ENCODE data around the gene CCDC83. TPM values are rescaled to one million over a fixed set of nuclear protein-coding genes. Genes with fewer than 3 reads are reported as not detected.

The CCDC83 gene
- total RNA-seq, 1 experiment from 2014 or later, result not detected

DNA sequence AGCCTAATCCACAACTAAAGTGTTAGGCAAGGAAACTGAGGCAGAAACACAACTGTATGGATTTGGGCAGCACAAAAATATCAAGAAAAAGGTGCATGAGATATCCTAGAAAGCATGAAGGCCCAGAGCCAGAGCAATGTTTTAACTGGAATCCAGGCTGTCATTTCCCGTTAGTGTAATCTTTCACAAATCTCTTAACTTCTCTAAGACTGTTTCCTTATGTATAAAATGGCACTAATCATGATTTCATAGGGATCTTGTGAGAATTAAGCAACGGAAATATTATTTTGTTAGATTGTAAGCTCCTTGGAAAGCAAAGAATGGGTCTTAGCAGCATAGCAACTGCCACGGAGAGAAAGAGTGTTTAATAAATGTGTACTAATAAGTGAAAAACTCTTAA lies 29.6 kb upstream of the CCDC83 start:
- Mint-ChIP-seq H3K4me3 (ENCODE audit: unreplicated experiment) (no peak overlapping the region), H3K27ac (ENCODE audit: unreplicated experiment) (no peak overlapping the region)

DNA sequence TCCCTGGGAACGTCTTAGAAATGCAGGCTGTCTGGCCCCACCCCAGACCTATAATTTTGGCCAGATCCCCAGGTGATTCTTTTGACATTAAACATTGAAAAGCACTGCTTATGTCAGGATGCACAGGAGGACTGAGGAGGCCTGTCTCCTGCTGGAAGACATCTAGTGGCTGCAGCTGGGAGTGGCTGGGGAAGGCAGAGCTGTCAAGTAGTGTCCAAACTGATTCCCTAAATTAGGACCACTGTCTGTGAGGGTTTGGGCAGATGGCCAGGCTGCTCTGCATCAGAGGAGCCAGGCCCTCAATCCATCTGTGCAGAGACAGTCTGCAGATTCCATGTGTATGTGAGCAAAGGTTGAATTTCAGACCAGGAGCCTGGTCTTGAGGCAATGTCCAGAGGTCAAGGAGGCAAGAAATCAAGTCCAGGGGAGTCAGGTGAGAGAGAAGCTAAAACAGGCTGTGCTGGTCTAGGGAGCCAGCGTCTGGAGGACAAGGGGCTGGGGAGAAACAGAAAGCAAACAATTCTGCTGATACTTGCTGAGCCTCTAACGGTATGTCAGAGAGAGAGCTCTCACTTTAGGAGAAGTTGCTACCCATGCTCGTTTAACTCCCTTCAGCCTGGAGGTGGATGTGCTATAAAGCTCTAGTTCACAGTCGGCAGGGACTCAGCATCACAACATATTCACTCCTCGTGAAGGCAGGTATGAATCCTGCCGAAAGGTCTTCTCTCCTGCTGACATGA lies 28.9 kb upstream of the CCDC83 start:
- no peaks in the 10 kb centered on the region for H3K27me3 ChIP-seq (replicated peaks; ENCODE audit: control insufficient read depth, insufficient read depth, low read length)
- Mint-ChIP-seq H3K4me1 (ENCODE audit: low read depth, unreplicated experiment) (peaks cover 37% of the 10 kb centered on the region), H3K9me3 (ENCODE audit: unreplicated experiment) (no peaks in the 10 kb centered on the region), H3K27me3 (ENCODE audit: insufficient read depth, unreplicated experiment) (no peaks in the 10 kb centered on the region), H3K36me3 (ENCODE audit: insufficient read depth, unreplicated experiment) (no peaks in the 10 kb centered on the region), H3K27ac (ENCODE audit: unreplicated experiment) (peak overlapping the region; percentile 17), H3K4me3 (ENCODE audit: unreplicated experiment) (peak overlapping the region; percentile 14)
- intact Hi-C loops (cut with micrococcal nuclease; ENCODE audit: unreplicated experiment), result loop anchor here (1.0 kb wide), 6 partner anchors 16 to 231 kb away; no protein-coding TSS in a partner anchor
- DNase-seq, result peak; percentile 78 to 80
- H3K4me3 ChIP-seq (ENCODE audit: low read depth, low read length), result no peak overlapping the region
- no peaks in the 10 kb centered on the region for H3K36me3 ChIP-seq (ENCODE audit: control insufficient read depth, insufficient read depth, low read length)
- H3K9me3 ChIP-seq, result no peaks in the 10 kb centered on the region
- TF ChIP-seq, protein P1, sequence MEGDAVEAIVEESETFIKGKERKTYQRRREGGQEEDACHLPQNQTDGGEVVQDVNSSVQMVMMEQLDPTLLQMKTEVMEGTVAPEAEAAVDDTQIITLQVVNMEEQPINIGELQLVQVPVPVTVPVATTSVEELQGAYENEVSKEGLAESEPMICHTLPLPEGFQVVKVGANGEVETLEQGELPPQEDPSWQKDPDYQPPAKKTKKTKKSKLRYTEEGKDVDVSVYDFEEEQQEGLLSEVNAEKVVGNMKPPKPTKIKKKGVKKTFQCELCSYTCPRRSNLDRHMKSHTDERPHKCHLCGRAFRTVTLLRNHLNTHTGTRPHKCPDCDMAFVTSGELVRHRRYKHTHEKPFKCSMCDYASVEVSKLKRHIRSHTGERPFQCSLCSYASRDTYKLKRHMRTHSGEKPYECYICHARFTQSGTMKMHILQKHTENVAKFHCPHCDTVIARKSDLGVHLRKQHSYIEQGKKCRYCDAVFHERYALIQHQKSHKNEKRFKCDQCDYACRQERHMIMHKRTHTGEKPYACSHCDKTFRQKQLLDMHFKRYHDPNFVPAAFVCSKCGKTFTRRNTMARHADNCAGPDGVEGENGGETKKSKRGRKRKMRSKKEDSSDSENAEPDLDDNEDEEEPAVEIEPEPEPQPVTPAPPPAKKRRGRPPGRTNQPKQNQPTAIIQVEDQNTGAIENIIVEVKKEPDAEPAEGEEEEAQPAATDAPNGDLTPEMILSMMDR (IDR thresholded peaks at IDR 0.05; ENCODE audit: insufficient read depth in 1 of 2, low read depth in 1 of 2, low read length in 1 of 2, severe bottlenecking in 1 of 2, unreplicated experiment in 1 of 2), result peak; percentile 75 to 90
- BruUV-seq (replicated peaks), result no TSS peak
- peaks cover 47% of the 10 kb centered on the region for H3K4me1 ChIP-seq
- ChIA-PET POLR2A (interaction anchor here (0.7 to 1.1 kb wide), 2 partner anchors 17 to 28 kb away, joined by 3 read pairs; partner anchors contain the start of gene CCDC83), CTCF (interaction anchor here (0.6 to 3.7 kb wide), 13 partner anchors 9 to 476 kb away, joined by 3 to 46 read pairs (median 4); partner anchors contain the start of genes CCDC83, HIKESHI and SYTL2)

More for the DNA sequence above, 29.6 kb upstream of the CCDC83 start:
- Histone ChIP-seq H3K4me1 (peaks cover 40% of the 10 kb centered on the region), H3K36me3 (ENCODE audit: control insufficient read depth, insufficient read depth, low read length) (no peaks in the 10 kb centered on the region), H3K27me3 (replicated peaks; ENCODE audit: control insufficient read depth, insufficient read depth, low read length) (no peaks in the 10 kb centered on the region), H3K4me3 (ENCODE audit: low read depth, low read length) (no peak overlapping the region), H3K9me3 (no peaks in the 10 kb centered on the region)
- no peaks in the 10 kb centered on the region for H3K9me3 Mint-ChIP-seq (ENCODE audit: unreplicated experiment)
- no peaks in the 10 kb centered on the region for H3K27me3 Mint-ChIP-seq (ENCODE audit: insufficient read depth, unreplicated experiment)
- no TSS peak for BruUV-seq (replicated peaks)
- no peak for DNase-seq
- H3K4me1 Mint-ChIP-seq (ENCODE audit: low read depth, unreplicated experiment), result peaks cover 34% of the 10 kb centered on the region
- no peaks in the 10 kb centered on the region for H3K36me3 Mint-ChIP-seq (ENCODE audit: insufficient read depth, unreplicated experiment)
- intact Hi-C loops (cut with micrococcal nuclease; ENCODE audit: unreplicated experiment), result loop anchor here (1.0 kb wide), 6 partner anchors 15 to 230 kb away; no protein-coding TSS in a partner anchor
- ChIA-PET CTCF (interaction anchor here (1.3 to 3.7 kb wide), 6 partner anchors 8 to 477 kb away, joined by 3 to 46 read pairs (median 10); partner anchors contain the start of genes HIKESHI and SYTL2), POLR2A (interaction anchor here (1.1 kb wide), 1 partner anchor 29 kb away, joined by 3 read pairs; the partner anchor contains the start of gene CCDC83)
- TF ChIP-seq, protein P1 (IDR thresholded peaks at IDR 0.05; ENCODE audit: insufficient read depth in 1 of 2, low read depth in 1 of 2, low read length in 1 of 2, severe bottlenecking in 1 of 2, unreplicated experiment in 1 of 2), result no peak

DNA sequence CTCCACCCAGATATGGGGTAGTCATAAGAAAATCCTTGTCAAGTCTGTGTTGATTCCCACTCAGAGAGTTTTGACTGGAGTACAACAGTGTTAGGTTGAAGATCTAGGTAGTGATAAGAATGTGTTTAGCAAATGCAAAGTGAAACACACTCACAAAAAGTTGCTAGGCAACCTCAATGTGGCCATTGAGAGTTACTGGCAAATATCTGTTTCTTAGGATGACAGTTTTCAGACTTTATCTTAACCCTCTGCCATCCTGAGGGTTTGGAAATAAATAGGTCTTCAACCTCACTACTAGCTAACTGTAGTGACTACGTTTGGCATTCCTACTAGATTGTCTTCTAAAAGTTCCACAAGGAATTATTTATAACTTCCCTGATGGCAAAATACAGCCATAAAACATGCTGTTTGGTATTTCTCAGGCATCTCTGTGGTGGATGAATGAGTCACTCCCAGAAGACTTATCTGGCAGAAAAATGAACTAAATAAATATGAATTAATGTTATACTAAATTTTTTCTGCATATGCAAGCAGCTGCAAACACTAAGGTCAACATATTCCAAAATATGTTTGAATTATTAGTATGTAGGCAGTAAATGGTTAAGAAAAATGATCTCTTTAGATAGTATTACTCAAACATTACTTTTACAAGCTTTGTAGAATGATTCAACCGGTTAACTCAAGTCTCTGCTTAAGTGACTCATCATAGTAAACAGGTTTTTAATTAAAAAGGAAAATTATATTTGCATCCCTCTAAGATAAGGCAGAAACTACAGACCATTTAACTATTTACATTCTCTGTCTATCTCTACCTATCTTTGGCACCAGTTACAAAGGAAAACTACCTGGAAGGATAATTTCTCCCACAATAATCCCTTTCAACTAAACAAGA lies 27.2 kb upstream of the CCDC83 start:
- Mint-ChIP-seq H3K36me3 (ENCODE audit: insufficient read depth, unreplicated experiment) (no peaks in the 10 kb centered on the region), H3K27ac (ENCODE audit: unreplicated experiment) (peak overlapping the region; percentile 76), H3K4me3 (ENCODE audit: unreplicated experiment) (peak overlapping the region; percentile 17), H3K27me3 (ENCODE audit: insufficient read depth, unreplicated experiment) (no peaks in the 10 kb centered on the region), H3K4me1 (ENCODE audit: low read depth, unreplicated experiment) (peaks cover 44% of the 10 kb centered on the region), H3K9me3 (ENCODE audit: unreplicated experiment) (no peaks in the 10 kb centered on the region)
- BruUV-seq (replicated peaks), result no TSS peak
- H3K4me3 ChIP-seq (ENCODE audit: low read depth, low read length), result no peak overlapping the region
- DNase-seq, result peak in 1 of 2 experiments; percentile 54
- no peaks in the 10 kb centered on the region for H3K9me3 ChIP-seq
- ChIA-PET POLR2A (no interaction called here), CTCF (interaction anchor here (2.8 to 3.7 kb wide), 2 partner anchors 18 to 133 kb away, joined by 18 to 46 read pairs; partner anchors contain the start of gene SYTL2)
- TF ChIP-seq, protein P1 (IDR thresholded peaks at IDR 0.05; ENCODE audit: insufficient read depth in 1 of 2, low read depth in 1 of 2, low read length in 1 of 2, severe bottlenecking in 1 of 2, unreplicated experiment in 1 of 2), result no peak
- H3K4me1 ChIP-seq, result peaks cover 58% of the 10 kb centered on the region
- no peaks in the 10 kb centered on the region for H3K36me3 ChIP-seq (ENCODE audit: control insufficient read depth, insufficient read depth, low read length)
- H3K27me3 ChIP-seq (replicated peaks; ENCODE audit: control insufficient read depth, insufficient read depth, low read length), result no peaks in the 10 kb centered on the region
- intact Hi-C loops (cut with micrococcal nuclease; ENCODE audit: unreplicated experiment), result no loop called here

Measured in Caco-2 (cell line).